ENCODE measurements around the gene STK10. TPM values are rescaled to one million over a fixed set of nuclear protein-coding genes. Genes with fewer than 3 reads are reported as not detected.

STK10 gene
- total RNA-seq, 2 donors from 2014 or later: 25.6 to 39.2 TPM

DNA sequence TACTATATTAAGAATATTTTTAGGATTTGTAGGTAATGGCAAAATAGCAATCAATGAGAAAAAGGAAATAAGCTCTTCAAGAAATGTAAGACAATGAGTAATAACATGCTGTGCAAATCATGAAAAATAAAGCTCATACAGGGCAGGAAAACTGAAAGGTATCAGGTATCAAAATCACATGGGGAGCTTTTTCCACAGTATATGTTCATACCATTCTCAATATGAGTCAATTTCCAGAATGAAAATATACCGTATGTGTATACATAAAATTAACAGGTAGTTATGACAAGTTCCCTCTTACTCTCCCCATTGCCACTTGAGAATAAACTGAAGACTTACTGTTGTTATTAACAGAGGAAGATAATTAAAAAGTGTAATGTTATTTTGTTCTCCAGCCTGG, 41.9 kb upstream of the STK10 start:
- no peaks in the 10 kb centered on the region for H3K4me1 ChIP-seq (ENCODE audit: control insufficient read depth in 1 of 2, low read depth in 2 of 2)
- peaks cover 14% of the 10 kb centered on the region for H3K36me3 ChIP-seq
- H3K27me3 ChIP-seq (replicated peaks; ENCODE audit: insufficient read depth): no peaks in the 10 kb centered on the region
- ATAC-seq (ENCODE audit: insufficient number of reproducible peaks, low FRiP score, low read depth) (no peak), DNase-seq (ENCODE audit: low spot score) (no peak)
- TF ChIP-seq, protein P1, sequence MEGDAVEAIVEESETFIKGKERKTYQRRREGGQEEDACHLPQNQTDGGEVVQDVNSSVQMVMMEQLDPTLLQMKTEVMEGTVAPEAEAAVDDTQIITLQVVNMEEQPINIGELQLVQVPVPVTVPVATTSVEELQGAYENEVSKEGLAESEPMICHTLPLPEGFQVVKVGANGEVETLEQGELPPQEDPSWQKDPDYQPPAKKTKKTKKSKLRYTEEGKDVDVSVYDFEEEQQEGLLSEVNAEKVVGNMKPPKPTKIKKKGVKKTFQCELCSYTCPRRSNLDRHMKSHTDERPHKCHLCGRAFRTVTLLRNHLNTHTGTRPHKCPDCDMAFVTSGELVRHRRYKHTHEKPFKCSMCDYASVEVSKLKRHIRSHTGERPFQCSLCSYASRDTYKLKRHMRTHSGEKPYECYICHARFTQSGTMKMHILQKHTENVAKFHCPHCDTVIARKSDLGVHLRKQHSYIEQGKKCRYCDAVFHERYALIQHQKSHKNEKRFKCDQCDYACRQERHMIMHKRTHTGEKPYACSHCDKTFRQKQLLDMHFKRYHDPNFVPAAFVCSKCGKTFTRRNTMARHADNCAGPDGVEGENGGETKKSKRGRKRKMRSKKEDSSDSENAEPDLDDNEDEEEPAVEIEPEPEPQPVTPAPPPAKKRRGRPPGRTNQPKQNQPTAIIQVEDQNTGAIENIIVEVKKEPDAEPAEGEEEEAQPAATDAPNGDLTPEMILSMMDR (IDR thresholded peaks at IDR 0.05): no peak
- no peaks in the 10 kb centered on the region for H3K9me3 ChIP-seq
- H3K4me3 ChIP-seq: no peak overlapping the region
- H3K27ac ChIP-seq: no peak overlapping the region

DNA sequence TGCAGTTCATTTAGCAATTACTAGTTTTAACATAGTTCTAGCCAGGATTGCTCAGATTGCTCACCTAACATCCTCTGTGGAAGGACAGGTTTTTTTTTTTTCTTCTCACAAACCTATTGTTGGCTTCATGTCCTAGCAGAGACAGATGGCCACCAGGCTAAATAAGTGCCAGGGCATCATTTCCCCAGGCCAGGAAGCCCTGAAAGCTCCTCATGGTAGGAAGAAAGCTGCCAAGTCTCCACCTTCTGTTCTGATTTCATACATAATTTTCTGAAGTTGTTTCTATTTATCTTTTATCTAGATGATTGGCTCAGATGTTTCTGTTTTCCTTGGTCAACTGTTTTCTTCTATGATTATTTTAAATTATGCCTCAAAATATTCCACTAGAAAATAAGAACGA, 37.0 kb upstream of the STK10 start:
- H3K4me3 ChIP-seq: no peak overlapping the region
- no peaks in the 10 kb centered on the region for H3K4me1 ChIP-seq (ENCODE audit: control insufficient read depth in 1 of 2, low read depth in 2 of 2)
- no peak for ATAC-seq (ENCODE audit: insufficient number of reproducible peaks, low FRiP score, low read depth)

DNA sequence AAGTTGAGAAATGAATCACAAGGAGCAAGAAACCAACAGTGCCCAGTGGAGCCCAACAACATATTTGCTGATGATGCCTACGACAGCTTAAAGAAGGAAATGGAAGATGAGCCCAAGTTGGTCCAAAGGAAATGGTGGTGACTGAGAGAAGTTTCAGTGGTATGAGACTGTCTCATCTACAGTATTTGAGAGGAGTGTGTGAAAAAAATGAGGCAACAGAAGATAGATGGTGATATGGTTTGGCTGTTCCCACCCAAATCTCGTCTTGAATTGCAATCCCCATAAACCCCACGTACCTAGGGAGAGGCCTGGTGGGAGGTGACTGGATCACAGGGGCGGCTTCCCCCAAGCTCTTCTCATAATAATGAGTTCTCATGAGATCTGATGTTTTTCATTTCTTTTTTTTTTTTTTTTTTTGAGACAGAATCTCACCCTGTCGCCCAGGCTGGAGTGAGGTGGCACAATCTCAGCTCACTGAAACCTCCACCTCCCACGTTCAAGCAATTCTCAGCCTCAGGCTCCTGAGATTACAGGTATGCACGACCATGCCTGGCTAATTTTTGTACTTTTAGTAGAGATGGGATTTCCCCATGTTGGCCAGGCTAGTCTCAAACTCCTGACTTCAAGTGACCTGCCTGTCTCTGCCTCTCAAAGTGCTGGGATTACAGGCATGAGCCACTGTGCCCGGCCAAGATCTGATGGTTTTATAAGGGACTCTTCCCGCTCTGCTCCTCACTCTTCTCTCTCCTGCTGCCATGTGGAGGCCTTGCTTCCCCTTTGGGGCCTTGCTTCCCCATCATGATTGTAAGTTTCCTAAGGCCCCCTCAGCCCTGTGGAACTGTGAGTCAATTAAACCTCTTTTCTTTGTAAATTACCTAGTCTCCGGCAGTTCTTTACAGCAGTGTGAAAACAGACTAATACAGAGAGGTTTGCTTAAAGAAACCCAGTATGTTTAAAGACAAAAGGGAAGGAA, 36.2 kb upstream of the STK10 start:
- no peaks in the 10 kb centered on the region for H3K4me1 ChIP-seq (ENCODE audit: control insufficient read depth in 1 of 2, low read depth in 2 of 2)
- H3K36me3 ChIP-seq: peaks cover 3% of the 10 kb centered on the region
- DNase-seq (ENCODE audit: low spot score) (no peak), ATAC-seq (ENCODE audit: insufficient number of reproducible peaks, low FRiP score, low read depth) (no peak)
- no peak overlapping the region for H3K4me3 ChIP-seq
- H3K9me3 ChIP-seq: peaks cover 5% of the 10 kb centered on the region
- no peak overlapping the region for H3K27ac ChIP-seq
- TF ChIP-seq, protein P1 (IDR thresholded peaks at IDR 0.05): no peak
- no peaks in the 10 kb centered on the region for H3K27me3 ChIP-seq (replicated peaks; ENCODE audit: insufficient read depth)

More for the DNA sequence above, 37.0 kb upstream of the STK10 start:
- H3K27ac ChIP-seq: no peak overlapping the region
- peaks cover 3% of the 10 kb centered on the region for H3K36me3 ChIP-seq
- TF ChIP-seq, protein P1 (IDR thresholded peaks at IDR 0.05): no peak
- H3K9me3 ChIP-seq: no peaks in the 10 kb centered on the region
- H3K27me3 ChIP-seq (replicated peaks; ENCODE audit: insufficient read depth): no peaks in the 10 kb centered on the region
- DNase-seq (ENCODE audit: low spot score): no peak

DNA sequence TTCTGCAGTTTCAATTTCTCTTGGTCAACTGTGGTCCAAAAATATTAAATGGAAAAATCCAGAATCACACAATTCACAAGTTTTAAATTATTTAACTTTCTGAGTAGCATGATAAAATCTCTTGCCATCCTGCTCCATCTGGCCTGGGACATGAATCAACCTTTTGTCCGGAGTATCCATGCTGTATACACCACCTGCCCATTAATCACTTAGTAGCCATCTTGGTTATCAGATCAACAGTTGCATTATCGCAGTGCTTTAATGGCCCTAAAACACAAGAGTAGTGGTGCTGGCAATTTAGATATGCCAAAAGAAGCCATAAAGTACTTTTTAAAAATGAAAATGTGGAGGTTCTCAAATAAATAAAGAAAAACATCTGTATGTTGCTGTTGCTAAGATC, 31.3 kb upstream of the STK10 start:
- Histone ChIP-seq H3K36me3 (peaks cover 3% of the 10 kb centered on the region), H3K4me3 (no peak overlapping the region), H3K27ac (no peak overlapping the region), H3K9me3 (peaks cover 5% of the 10 kb centered on the region), H3K27me3 (replicated peaks; ENCODE audit: insufficient read depth) (no peaks in the 10 kb centered on the region), H3K4me1 (ENCODE audit: control insufficient read depth in 1 of 2, low read depth in 2 of 2) (no peaks in the 10 kb centered on the region)
- TF ChIP-seq, protein P1 (IDR thresholded peaks at IDR 0.05): no peak
- ATAC-seq (ENCODE audit: insufficient number of reproducible peaks, low FRiP score, low read depth): no peak
- no peak for DNase-seq (ENCODE audit: low spot score)

DNA sequence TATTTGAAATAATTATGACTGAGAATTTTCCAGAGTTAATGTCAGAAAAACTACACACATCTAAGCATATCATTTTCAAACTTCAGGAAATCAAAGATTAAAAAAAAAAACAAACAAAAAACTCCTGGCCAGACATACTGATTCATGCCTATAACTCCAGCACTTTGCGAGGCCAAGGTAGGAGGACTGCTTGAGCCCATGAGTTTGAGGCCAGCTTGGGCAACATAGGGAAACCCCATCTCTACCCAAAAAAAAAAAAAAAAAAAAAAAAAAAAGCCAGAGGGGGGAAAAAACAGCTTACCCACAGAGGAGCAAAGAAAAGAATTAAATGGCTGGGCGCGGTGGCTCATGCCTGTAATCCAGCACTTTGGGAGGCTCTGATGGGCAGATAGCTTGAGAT, 28.3 kb upstream of the STK10 start:
- TF ChIP-seq, protein P1 (IDR thresholded peaks at IDR 0.05): no peak
- H3K4me1 ChIP-seq (ENCODE audit: control insufficient read depth in 1 of 2, low read depth in 2 of 2): no peaks in the 10 kb centered on the region
- DNase-seq (ENCODE audit: low spot score) (no peak), ATAC-seq (ENCODE audit: insufficient number of reproducible peaks, low FRiP score, low read depth) (no peak)
- no peak overlapping the region for H3K27ac ChIP-seq
- no peaks in the 10 kb centered on the region for H3K27me3 ChIP-seq (replicated peaks; ENCODE audit: insufficient read depth)
- H3K36me3 ChIP-seq: peaks cover 6% of the 10 kb centered on the region
- H3K9me3 ChIP-seq: peaks cover 5% of the 10 kb centered on the region
- H3K4me3 ChIP-seq: no peak overlapping the region

Data from thoracic aorta (tissue), 2 donors.